Germinal center (tissue), 1 donor: ENCODE measurements around the gene ZNF691.
"Not testable (repeated sequence)": the region's sequence is repeated elsewhere in the genome, so short reads cannot be mapped to it uniquely, and the experiment has no call there.

ENCODE experiments used
- DNase-seq: peaks from one replicate; pipeline ENCODE4 v3.0.0; 2012; ENCODE audit warnings: mixed read lengths, low spot score

ZNF691 gene

DNA sequence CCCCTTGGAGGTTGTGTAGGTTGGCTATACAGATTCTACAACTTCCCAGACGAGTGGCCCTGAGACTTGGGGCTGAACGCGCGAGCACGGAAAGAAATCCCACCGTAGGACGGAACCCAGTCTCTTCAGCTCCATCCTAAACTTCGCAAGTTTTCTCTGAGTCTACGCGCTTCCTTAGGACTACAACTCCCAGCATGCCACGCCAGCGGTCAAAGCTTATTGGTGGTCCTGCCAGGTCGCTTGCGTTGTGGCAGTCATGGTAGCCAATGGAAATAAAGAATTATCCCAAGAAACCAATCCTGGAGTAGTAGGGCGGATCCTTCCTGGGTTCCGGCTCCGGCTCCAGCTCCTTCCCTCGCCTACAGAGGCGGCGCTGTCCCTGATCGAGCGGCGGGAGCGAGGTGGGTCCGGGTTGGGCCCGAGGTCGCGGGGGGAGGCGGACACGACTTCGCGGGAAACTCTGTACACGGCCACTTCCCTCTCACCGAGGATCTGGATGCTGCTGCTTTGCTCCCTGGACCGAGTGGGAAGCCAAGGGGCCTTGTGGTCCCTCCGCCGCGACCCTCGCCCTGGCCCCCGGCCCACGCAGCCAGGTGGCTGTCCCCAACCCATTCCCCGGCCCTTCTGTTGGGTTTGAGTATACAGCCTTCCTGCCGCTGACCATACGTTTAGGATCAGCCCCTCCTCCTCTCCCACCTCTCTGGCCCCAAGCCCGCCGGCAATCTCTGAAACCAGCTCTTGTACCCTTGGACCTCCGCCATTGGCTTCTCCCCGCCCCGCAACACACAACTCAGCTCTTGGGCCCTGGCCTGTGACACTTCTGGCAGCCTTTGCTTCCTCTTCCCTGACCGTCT, at the start of gene ZNF691:
ZNF691 (plus strand) TSS at position 357 of the 854 bp plus-strand sequence. CDS start 3,046 bp downstream, outside the sequence.
- peak; percentile 98 for DNase-seq

GRCh38 chr1:42797414-42797813, 49.0 kb upstream of the ZNF691 start:
- DNase-seq: no peak

GRCh38 chr1:42797979-42798378, 48.4 kb upstream of the ZNF691 start:
- no peak for DNase-seq

DNA sequence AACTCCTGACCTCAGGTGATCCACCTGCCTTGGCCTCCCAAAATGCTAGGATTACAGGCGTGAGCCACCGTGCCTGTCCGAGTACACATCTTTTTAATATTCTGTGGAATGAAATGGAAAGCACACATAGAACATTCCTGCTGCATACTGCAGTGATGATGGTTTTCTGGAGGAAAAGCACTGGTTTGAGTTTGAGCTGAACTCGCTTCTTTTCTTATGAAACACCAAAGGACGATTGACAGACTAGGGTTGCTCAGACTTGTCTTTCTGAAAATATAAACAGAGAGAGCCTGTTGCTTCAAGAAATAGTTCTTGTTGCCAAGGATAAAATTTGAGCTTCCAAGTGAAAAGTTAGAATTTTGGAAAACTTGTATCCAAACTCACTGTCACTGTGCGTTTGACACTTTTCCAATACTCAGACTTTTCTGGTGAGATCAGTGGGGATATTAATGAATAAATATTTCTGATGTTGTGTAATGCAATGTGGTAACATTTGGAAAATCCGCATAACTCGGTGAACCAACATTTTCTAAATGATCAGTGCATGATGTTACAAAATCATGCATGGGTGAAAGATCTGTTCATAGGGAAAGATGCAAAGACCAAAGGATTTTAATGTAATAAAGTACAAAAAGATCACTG, 44.5 kb upstream of the ZNF691 start:
- DNase-seq: no peak

DNA sequence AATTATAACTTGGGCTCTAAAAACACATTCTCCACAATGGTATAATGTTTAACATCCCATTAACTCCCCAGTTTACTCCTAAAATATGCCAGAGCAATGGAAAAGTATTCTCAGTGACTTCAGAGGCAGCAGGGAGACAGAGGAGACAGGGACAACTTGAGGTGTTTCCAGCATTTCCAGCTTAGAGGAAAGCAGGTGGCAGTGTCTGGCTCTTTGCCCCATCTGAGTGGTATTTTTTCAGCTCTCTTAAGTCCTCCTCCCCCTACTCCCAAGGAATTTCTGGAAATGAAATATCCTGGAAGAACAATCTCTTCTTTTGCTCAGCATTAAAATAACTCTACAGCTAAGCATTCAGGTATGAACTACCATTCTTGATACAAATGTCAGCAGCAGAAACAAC, 40.2 kb upstream of the ZNF691 start:
- DNase-seq: no peak

- no peak for DNase-seq
Measured at GRCh38 chr1:42806593-42806992, 39.8 kb upstream of the ZNF691 start.

GRCh38 chr1:42807056-42807668, 39.3 kb upstream of the ZNF691 start:
- DNase-seq: no peak

- DNase-seq: not testable (repeated sequence)
Measured at GRCh38 chr1:42814815-42815214, 31.6 kb upstream of the ZNF691 start.

DNA sequence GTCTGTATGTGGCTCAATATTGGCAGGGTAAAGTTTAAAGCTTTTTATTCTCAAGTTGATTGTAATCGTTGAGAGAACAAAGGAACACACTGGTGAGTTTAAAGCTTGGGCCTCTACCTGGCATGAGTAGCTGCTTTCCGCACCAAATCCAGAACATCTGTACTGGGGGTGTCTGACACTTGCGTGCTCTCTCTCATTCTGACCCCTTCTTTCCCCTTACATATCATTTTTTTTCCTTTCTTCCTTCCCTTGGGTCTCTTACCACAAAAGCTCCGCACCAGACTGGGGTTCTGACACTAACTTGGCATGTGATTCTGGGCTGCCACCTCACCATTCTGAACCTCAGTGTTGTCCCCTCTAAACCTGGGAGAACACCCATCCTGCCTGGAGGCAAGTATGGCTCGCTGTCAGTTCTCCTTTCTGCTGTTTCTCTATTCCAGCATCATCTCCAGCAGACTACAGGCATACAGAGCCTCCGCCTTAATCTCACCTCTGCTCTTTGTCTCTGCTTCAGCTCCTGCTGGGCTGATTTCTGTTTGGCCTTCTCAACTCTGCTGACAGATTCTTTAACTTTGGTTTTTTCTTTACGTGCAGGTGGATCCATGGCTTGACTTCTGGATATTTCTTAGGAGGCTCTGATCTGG, 30.4 kb upstream of the ZNF691 start:
- DNase-seq: no peak

GRCh38 chr1:42816585-42817439, 29.6 kb upstream of the ZNF691 start, which contains the start of the genes ERMAP and SVBP:
Gene ERMAP, plus strand, starts transcription at chr1:42817122. Its CDS starts 13,327 bp downstream, at chr1:42830449.
Gene SVBP, minus strand, starts transcription at chr1:42817397. Its CDS starts 853 bp downstream, at chr1:42816544.
- peak; percentile 97 for DNase-seq

DNA sequence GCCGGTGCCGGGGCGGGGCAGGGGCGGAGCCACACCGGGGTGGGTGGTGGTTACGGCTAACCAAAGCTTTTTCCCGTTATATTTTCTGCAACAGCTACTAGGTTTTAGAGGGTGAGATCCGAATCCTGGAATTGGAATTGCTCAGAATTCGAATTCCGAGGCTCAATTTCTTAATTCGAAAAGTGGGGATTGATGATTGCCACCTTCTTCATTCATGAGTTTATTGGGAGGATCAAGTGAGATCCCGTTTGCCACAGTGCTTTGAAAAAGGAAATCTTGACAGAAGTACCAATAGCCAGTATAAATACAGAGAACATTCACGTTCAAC, 29.0 kb upstream of the ZNF691 start:
- DNase-seq: no peak

DNA sequence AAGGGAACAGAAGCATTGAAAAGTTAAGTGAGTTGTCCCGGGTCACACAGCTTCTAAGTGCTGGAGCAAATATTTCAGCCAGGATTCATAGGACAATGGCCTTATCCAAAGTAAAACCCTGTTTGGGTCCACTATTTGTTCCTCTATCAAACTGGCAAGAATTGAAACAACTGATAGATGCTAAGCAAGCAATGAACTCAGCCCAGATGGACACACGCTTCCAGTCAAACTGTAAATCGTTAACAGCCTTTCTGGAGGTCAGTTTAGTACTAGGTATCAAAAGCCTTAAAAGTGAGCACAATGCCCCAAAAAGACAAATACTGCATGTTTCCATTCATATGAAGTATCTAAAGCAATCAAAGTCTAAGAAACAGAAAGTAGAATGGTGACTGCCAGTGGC, 28.4 kb upstream of the ZNF691 start:
- no peak for DNase-seq

- no peak for DNase-seq
Measured at GRCh38 chr1:42820813-42821212, 25.6 kb upstream of the ZNF691 start.

DNA sequence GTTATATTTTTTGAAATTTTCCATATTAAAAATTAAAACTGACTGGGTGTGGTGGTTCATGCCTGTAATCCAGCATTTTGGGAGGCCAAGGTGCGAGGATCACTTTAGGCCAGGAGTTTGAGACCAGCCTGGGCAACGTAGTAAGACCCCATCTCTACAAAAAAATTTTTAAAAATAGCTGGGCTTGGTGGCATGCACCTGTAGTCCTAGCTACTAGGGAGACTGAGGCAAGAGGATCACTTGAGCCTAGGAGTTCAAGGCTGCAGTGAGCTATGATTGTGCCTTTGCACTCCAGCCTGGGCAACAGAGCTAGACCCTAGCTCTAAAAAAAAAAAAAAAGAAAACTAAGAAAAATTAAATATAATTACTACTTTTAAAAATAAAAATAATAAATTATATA, 24.7 kb upstream of the ZNF691 start:
- DNase-seq: no peak

- DNase-seq: no peak
Measured at GRCh38 chr1:42822800-42823392, 23.5 kb upstream of the ZNF691 start.

DNA sequence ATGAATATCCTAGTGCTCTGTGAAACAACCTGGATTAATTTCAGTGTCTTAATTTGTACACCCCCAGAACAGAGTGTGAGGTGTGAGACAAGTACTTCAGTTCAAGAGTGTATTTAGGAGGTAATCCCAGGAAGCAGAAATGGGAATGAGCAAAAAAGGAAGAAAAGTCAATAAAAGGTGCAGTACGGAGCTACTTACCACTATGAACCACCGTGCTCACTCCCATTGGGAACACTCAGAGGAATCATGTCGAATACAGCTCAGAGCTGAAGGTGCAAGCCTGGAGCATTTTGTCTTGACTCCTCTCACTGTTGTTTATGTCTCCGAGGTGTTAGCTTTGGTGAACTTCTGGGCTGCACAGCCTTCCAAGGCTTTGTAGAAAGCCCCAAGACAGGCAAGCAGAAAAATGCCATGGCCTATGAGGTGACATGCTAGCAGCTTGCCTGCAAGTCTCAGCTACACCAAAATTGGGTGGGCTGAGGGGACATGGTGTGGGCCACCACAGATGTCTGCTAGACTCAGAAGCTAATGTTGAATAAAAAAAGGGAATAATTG, 21.9 kb upstream of the ZNF691 start:
- no peak for DNase-seq

DNA sequence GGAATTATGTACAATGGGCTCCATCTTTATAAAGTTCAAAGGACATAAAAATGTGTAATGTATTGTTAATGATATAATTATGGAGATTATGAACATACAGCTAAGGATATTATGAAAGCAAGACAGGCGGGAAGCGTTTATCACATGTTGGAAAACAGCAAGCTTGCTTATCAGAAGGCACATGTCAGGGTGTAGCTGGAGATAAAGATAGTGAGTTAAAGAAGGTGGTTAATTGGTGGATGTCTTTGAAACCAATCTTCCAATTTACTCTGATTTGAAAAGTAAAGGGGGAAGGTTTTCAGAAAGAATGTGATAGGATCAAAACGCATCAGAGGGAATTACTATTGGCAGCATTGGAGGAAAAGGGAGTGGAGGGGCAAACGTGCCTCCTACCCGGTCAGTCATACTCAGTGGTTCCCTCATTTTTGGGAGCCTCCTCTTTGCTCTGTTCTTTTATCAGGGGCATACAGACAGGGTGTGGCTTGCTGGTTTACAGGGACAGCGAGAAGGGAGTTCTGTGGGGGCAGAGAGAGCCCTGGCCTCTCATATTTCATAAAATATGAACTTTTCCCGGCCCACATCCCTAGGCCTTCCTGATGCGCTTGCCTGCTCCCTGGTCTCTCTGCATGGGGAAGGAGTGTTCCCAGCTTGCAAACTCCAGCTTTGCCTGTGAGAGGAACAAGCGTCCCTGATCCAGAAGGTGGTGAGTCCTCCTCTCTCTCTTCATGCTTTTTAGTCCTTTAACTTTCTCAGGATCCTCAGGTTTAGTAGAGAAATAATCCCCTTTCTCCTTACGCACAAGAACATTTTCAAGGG, 21.2 kb upstream of the ZNF691 start:
- DNase-seq: no peak

- no peak for DNase-seq
Measured at GRCh38 chr1:42830631-42831030, 15.8 kb upstream of the ZNF691 start.

DNA sequence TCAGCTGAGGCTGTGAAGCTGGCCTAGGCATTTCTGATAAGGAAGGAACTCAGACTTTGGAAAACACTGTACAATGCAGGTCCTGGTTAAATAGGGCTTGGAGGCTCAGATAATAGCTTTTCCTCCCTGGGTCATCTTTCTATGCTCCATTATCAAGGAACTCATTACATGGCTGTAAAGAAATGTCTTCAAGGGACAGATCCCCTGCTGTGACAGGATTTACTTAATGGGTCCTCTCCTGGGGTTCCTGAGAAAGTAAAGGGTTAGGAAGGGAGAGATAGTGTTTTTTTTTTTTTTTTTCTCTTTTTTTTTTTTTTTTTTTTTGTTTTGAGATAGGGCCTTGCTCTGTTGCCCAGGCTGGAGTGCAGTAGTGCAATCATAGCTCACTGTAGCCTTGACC, 15.1 kb upstream of the ZNF691 start:
- DNase-seq: no peak
